SK-N-MC (cell line): Measurements from ENCODE around the gene TRPV6.

ENCODE experiments used
- EZH2 ChIP-seq: fragments of 200-600 bp; sonication (generic); IDR thresholded peaks from one replicate; pipeline ENCODE4 v1.6.1; 2017; ENCODE audit warnings: antibody characterized with exemption
- FOXP2 ChIP-seq: optimal IDR thresholded peaks from 2 replicates; pipeline ENCODE3; 2011; ENCODE audit warnings: mild to moderate bottlenecking, moderate library complexity; ENCODE audit not compliant: insufficient read depth; ENCODE audit errors: extremely low read length, control extremely low read depth
- POLR2AphosphoS5 ChIP-seq: IDR thresholded peaks from 2 replicates; pipeline ENCODE4 v1.6.1; 2012; ENCODE audit warnings: mild to moderate bottlenecking, low read depth, low read length, borderline replicate concordance

DNA sequence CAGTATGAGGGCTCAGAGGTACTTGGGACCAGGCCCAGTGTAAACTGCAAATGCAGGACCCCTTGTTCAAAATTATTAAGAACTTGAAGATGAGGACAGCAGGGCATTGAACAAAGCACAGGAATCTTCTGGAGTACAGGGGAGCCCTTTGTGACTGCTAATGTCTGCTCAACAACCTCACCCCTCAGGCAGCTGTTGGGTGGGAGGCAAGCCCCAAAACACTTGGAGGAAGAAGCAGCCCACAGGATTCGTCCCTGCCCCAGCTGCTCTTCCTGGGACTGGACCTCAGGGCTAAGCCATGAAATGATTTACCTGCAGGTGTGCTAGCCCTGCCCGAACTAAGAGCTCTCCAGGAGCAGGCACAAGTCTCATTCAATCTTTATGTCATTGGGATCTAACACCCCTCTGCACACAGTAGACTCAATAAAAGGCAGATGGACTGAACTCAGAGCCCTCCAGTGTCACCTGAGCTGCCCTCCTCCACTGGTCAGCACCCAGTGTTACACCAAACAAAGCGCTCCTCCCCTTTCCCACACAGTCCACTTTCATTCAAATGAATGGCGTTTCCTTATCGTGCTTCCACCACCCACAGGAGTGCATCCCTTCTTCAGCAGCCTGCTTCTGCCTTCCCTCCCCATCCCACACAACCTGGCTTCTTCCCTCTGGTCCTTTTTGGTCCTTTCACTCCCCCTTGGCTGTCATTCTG lies 47.0 kb upstream of the TRPV6 start:
- TF ChIP-seq POLR2AphosphoS5 (no peak), EZH2 (no peak), FOXP2 (no peak)
